GM12892 (cell line): ENCODE measurements around the gene RAB14.

Experiments used
- POLR2A ChIP-seq: IDR thresholded peaks from 2 replicates; pipeline ENCODE4 v1.6.1; 2011; ENCODE audit warnings: low read depth, low read length, control low read depth
- POLR2AphosphoS5 ChIP-seq: IDR thresholded peaks from 2 replicates; pipeline ENCODE4 v1.6.1; 2011; ENCODE audit warnings: low read depth, low read length, control low read depth
- TAF1 ChIP-seq: IDR thresholded peaks from 2 replicates; pipeline ENCODE4 v1.6.1; 2011; ENCODE audit warnings: low read depth, mild to moderate bottlenecking, control low read depth, low read length, borderline replicate concordance

GRCh38 chr9:121242959-121243346, 41.3 kb upstream of the RAB14 start:
- no peak for TF ChIP-seq POLR2A
- no peak for TF ChIP-seq POLR2AphosphoS5
- no peak for TF ChIP-seq TAF1
